Measurements from ENCODE around the gene DCST2.
A peak's percentile ranks its signal among the peaks of the same experiment; 100 is the strongest.
"Not testable (repeated sequence)": the region's sequence is repeated elsewhere in the genome, so short reads cannot be mapped to it uniquely, and the experiment has no call there.

Gene DCST2

GRCh38 chr1:154995301-154995983 is 38.1 kb downstream of the DCST2 start:
- not testable (repeated sequence) for DNase-seq

DNA sequence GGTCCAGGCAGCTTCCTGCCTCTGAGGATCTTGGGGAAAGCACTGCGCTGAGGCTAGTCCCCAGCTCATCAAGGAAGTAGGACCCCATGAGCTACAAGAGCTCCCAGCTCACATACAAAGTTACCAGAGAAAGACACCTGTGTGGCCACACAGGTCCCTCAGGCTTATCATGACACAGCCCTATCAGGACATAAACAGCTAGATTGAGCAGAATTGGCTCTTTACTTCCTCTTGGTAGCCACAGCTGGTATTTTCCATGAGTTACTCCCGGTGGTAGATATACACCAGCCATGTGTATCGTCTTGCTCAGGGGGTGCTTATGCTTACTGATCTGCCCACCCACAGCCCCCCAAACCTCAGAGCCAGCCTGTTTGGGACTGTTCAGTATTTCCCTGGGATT is 39.0 kb downstream of the DCST2 start:
- DNase-seq: no peak

GRCh38 chr1:154994269-154994587 is 39.4 kb downstream of the DCST2 start:
- no peak for DNase-seq

DNA sequence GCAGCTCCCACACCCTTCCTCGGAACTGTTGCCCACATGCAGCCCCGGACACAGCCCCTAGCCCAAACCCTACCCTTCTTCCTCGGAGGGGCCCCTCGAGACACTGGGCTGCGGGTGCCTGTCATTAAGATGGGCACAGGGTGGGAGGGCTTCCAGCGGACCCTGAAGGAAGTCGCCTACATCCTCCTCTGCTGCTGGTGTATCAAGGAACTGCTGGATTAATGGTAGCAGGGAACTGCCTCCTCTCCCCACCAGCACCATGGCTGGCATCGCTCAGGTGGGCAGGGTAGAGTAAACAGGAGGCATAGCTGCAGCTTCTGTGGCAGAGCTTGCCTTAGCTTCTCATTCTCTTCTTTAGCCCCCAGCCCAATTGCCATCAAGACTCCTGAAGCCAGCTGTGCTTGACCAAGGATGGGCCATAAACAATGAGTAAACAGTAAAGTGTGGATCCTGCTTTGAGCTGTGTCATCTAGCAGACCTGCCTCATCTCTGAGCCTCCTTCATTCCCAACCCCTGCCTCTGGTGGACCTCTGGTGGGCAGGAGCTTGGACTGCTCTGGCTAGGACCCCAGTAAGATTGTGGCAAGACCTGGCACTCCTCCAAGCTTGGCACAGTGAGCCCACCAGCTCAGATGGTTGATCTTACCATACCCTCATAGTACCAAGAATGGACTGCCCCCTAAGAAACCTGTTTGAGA is 39.9 kb downstream of the DCST2 start, which contains the start of gene LENEP:
LENEP (plus strand) TSS at position 15 of the 697 bp plus-strand sequence; CDS start at position 37, 22 bp downstream.
- DNase-seq: no peak

DNA sequence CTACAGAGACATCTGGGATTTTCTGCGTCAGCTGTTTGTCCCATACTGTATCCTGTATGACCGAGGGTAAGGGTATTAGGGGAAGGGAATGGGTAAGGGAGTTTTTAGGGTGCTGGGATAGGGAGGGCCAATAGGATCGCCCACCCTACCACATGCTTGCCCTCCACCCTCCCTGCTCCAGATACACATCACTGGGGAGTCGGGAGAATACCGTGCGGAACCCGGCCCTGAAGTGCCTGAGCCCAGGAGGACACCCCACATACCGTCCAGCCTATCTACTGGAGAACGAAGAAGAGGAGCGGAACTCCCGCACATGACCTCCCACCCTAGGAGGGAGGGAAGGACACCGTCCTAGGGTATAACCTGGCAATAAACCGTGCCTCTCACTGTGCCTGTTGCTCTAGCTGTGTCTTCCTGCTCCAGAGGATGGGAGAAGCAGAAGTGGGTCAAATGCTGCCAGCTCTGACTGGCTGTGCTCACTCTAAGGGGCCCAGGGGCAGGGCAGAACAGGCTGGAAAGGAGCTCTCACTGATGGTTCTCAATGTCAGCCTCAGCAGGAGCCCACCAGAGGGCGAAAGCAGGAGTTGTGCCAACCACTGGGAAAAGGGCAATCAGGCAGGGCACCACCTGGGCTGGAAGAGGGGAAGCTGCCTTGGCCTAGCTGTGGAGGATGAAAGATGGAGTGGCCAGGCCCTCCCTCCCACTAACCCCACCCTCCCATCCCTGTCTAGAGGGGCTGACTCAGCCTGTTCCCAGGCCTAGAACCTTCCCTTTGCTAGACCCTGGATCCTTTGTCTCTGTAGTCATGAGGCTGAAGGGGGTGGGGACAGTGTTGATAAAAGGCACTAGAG is 40.6 kb downstream of the DCST2 start:
- DNase-seq: no peak

- DNase-seq: no peak
These were observed 43.3 kb downstream of the DCST2 start for GRCh38 chr1:154990276-154990675.

GRCh38 chr1:154989195-154989860 is 44.3 kb downstream of the DCST2 start:
- DNase-seq: no peak

DNA sequence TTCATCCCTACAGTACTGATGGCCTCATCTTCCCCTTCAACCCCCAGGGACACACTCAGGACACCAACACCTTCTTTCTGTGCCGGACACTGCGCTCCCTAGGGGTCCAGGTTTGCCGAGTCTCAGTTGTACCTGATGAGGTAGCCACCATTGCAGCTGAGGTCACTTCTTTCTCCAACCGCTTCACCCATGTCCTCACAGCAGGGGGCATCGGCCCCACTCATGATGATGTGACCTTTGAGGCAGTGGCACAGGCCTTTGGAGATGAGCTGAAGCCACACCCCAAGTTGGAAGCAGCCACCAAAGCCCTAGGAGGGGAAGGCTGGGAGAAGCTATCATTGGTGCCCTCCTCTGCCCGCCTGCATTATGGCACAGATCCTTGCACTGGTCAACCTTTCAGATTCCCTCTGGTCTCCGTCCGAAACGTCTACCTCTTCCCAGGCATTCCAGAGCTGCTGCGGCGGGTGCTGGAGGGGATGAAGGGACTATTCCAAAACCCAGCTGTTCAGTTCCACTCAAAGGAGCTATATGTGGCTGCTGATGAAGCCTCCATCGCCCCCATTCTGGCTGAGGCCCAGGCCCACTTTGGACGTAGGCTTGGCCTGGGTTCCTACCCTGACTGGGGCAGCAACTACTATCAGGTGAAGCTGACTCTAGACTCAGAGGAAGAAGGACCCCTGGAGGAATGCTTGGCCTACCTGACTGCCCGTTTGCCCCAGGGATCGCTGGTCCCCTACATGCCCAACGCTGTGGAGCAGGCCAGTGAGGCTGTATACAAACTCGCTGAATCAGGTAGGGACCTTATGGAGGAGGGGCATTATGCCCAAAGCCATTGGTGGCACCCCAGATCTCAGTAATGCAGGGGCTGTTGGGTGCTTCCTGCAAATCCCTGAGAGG is 45.3 kb downstream of the DCST2 start:
- no peak for DNase-seq

GRCh38 chr1:154987326-154987725 is 46.3 kb downstream of the DCST2 start:
- no peak for DNase-seq

DNA sequence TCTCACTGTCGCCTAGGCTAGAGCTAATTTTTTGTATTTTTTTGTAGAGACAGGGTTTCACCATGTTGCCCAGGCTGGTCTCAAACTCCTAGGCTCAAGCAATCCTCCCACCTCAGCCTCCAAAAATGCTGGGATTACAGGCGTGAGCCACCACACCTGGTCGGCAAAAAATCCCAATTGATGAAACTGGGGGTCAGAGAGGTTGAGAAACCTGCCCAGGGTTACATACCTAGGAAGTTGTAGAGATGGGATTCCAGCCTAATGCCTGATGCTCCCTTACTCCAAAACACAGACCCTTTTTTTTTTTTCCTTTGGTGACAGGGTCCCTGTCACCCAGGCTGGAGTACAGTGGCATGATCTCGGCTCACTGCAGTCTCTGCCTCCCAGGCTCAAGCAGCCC is 46.8 kb downstream of the DCST2 start:
- DNase-seq: not testable (repeated sequence)

DNA sequence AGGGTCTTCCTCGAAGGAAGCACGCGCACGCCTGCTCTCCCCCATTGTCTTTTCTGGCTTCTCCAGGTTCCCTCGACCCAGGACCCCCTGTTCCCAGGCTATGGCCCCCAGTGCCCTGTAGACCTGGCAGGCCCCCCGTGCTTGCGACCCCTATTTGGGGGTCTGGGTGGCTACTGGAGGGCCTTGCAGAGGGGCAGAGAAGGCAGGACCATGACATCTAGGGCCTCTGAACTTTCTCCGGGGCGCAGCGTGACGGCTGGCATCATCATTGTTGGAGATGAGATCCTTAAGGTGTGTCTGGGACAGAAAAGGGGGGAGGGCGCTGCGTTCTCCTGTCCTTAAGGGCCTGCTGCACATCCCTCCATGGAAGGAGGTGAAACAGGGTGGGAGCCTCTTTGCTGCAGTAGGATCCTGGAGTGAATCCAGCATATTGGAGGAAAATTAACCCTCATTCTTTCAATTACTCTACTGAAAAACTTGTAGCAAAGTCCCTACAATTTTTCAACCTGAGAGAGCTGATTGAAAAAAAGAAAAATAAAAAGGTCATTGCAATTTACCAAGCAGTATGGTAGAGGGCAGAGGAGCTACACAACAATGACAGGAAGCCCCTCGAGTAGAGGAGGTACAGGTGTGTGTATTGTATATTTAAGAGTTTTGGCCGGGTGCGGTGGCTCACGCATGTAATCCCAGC is 49.7 kb downstream of the DCST2 start:
- no peak for DNase-seq

GRCh38 chr1:154982897-154983648 is 50.5 kb downstream of the DCST2 start, which contains the start of gene FLAD1:
Gene FLAD1 (plus strand): TSS chr1:154983344. CDS start chr1:154983695, 351 bp downstream.
- DNase-seq: peak; percentile 93

- no peak for DNase-seq
These were observed 51.2 kb downstream of the DCST2 start for GRCh38 chr1:154982341-154982740.

DNA sequence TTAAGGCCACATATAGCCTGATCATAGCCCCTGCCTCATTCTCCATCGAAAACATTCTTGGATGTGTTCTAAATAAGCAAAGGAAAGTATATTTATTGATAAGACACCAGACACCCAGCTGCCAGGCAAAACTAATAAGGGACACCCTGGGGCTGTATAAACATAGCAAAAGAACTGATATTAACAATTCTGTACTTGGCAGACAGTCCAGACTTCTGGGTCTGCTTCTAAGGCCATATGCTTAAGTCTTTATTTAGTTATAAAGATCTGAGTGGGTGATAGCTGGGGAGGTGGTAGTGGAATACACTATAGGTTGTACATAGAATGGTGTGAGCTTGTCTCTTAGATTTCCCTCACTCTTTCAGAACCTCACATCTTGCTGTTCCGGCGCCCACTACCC is 55.2 kb downstream of the DCST2 start:
- no peak for DNase-seq

GRCh38 chr1:154977762-154978161 is 55.8 kb downstream of the DCST2 start:
- not testable (repeated sequence) for DNase-seq

GRCh38 chr1:154975409-154976059 is 58.0 kb downstream of the DCST2 start:
- DNase-seq: peak; percentile 41

- DNase-seq: peak; percentile 94
These were observed 58.7 kb downstream of the DCST2 start for GRCh38 chr1:154974808-154975408.

DNA sequence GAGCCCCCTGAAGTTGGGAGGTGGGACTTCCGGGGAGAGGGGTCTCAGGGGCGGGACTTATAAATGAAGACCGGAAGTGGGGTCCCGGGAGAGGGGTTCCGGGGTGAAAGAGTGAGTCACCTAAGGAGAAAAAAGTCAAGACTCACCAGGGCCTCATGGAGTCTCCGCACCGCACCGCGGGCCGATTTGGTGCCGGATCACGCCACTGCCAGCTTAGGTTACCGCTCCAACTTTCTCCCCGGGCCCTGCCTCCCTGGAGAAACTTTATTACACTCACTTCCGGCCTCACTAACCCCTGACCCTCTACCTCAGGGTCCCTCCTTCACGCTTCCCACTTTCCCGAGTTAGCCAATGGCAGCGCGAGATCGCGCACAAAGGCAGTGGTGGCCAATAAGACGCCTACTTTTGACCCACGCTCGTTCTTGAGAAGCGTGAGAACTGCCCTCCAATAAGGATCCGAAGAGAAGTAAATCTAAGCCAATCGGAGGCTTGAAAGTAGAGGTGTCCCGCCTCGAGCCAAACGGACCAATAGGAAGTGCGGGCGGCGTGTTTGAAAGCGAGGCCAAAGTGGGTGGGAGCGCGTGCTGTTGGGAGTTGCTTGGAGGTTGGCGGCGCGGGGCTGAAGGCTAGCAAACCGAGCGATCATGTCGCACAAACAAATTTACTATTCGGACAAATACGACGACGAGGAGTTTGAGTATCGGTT is 59.3 kb downstream of the DCST2 start, which contains the start of gene CKS1B:
CKS1B (plus strand) TSS at position 580 of the 706 bp plus-strand sequence; CDS start at position 645, 65 bp downstream.
- DNase-seq: peak; percentile 96

Data from activated gamma-delta T cell treated with Interleukin-2 at 50 U/mL for 16 hours (primary cell).